ENCODE results near the gene RNLS.
A peak's percentile ranks its signal among the peaks of the same experiment; 100 is the strongest.

The RNLS gene

GRCh38 chr10:88507826-88508453, 75.2 kb downstream of the RNLS start:
- ChIA-PET CTCF (interaction anchor here (0.8 to 1.2 kb wide), 2 partner anchors 16 to 57 kb away, joined by 3 to 4 read pairs; no protein-coding TSS in a partner anchor), POLR2A (no interaction called here)
- H3K36me3 ChIP-seq (ENCODE audit: control insufficient read depth in 2 of 2, insufficient read depth in 1 of 2, low read length in 2 of 2): no peaks in the 10 kb centered on the region
- no peak overlapping the region for H3K4me3 ChIP-seq (ENCODE audit: low read depth, low read length)
- H3K9me3 ChIP-seq (ENCODE audit: control insufficient read depth, insufficient read depth, low read depth, low read length): no peaks in the 10 kb centered on the region
- no peak for TF ChIP-seq ZNF768 (tag by site-specific recombination; IDR thresholded peaks at IDR 0.05)
- peak; percentile 35; the same call in 1 of the 2 replicates for TF ChIP-seq ZNF10 (tag by site-specific recombination; IDR thresholded peaks at IDR 0.05)
- no peak for TF ChIP-seq WT1 (tag by site-specific recombination; IDR thresholded peaks at IDR 0.05)
- no peak for TF ChIP-seq ZNF670 (tag by site-specific recombination; IDR thresholded peaks at IDR 0.05; ENCODE audit: low read depth)
- no peak overlapping the region for H3K27ac ChIP-seq (ENCODE audit: extremely low read depth, low read depth, low read length)
- H3K4me1 ChIP-seq (ENCODE audit: control insufficient read depth, insufficient read depth, low read length): peaks cover 12% of the 10 kb centered on the region; the same call in 1 of the 2 replicates

- peak; percentile 63; the same call in 1 of the 2 replicates for TF ChIP-seq TCF7L2 (IDR thresholded peaks at IDR 0.05; ENCODE audit: borderline replicate concordance, low read depth, low read length)
- no peak for TF ChIP-seq ZNF404 (tag by site-specific recombination; IDR thresholded peaks at IDR 0.05)
- TF ChIP-seq FEZF1 (tag by site-specific recombination; IDR thresholded peaks at IDR 0.05): peak; percentile 38; the same call in 1 of the 2 replicates
- TF ChIP-seq PRDM6 (tag by site-specific recombination; IDR thresholded peaks at IDR 0.05): peak; percentile 54; the same call in 1 of the 2 replicates
- 0 out of 2 replicates have a peak, but pooled peaks have one; percentile 24 for TF ChIP-seq ZNF843 (tag by site-specific recombination; IDR thresholded peaks at IDR 0.05)
- no peak for TF ChIP-seq SETDB1 (IDR thresholded peaks at IDR 0.05; ENCODE audit: insufficient read length, low read length)
- TF ChIP-seq WT1 (tag by site-specific recombination; IDR thresholded peaks at IDR 0.05): 0 out of 2 replicates have a peak, but pooled peaks have one; percentile 13
- no peak for TF ChIP-seq ZNF16 (tag by site-specific recombination; IDR thresholded peaks at IDR 0.05; ENCODE audit: low read depth)
- Histone ChIP-seq H3K4me1 (ENCODE audit: control insufficient read depth, insufficient read depth, low read length) (peaks cover 12% of the 10 kb centered on the region; the same call in 1 of the 2 replicates), H3K36me3 (ENCODE audit: control insufficient read depth in 2 of 2, insufficient read depth in 1 of 2, low read length in 2 of 2) (no peaks in the 10 kb centered on the region), H3K4me3 (ENCODE audit: low read depth, low read length) (no peak overlapping the region), H3K27ac (ENCODE audit: extremely low read depth, low read depth, low read length) (no peak overlapping the region), H3K9me3 (ENCODE audit: control insufficient read depth, insufficient read depth, low read depth, low read length) (no peaks in the 10 kb centered on the region)
- POLR2A ChIA-PET: no interaction called here
- CTCF ChIA-PET: interaction anchor here (0.6 to 1.2 kb wide), 4 partner anchors 16 to 658 kb away, joined by 3 to 4 read pairs (median 3); no protein-coding TSS in a partner anchor
These were observed 75.7 kb downstream of the RNLS start for GRCh38 chr10:88507404-88507803.

- POLR2A ChIA-PET: no interaction called here
- Histone ChIP-seq H3K4me1 (ENCODE audit: control insufficient read depth, insufficient read depth, low read length) (peaks cover 12% of the 10 kb centered on the region; the same call in 1 of the 2 replicates), H3K36me3 (ENCODE audit: control insufficient read depth in 2 of 2, insufficient read depth in 1 of 2, low read length in 2 of 2) (no peaks in the 10 kb centered on the region), H3K9me3 (ENCODE audit: control insufficient read depth, insufficient read depth, low read depth, low read length) (no peaks in the 10 kb centered on the region), H3K4me3 (ENCODE audit: low read depth, low read length) (no peak overlapping the region), H3K27ac (ENCODE audit: extremely low read depth, low read depth, low read length) (no peak overlapping the region)
- CTCF ChIA-PET: no interaction called here
- TF ChIP-seq PRDM10 (tag by site-specific recombination; IDR thresholded peaks at IDR 0.05) (peak; percentile 41; the same call in 1 of the 2 replicates), ZNF121 (tag by site-specific recombination; IDR thresholded peaks at IDR 0.05) (no peak)
These were observed 77.4 kb downstream of the RNLS start for GRCh38 chr10:88505680-88506215.
